PC-3 (cell line): Measurements from ENCODE around the gene CALR. TPM values are rescaled to one million over a fixed set of nuclear protein-coding genes. Genes with fewer than 3 reads are reported as not detected.

ENCODE experiments used
- ATAC-seq: fragments of 200-7000 bp; cut with Tn5 transposase; 2 replicates; pipeline ENCODE4 v1.9.1; 2020; ENCODE audit warnings: mild to moderate bottlenecking, moderate library complexity
- BruUV-seq: library from RNA; stranded (reverse); fragments of 400-500 nt; replicated peaks from 2 replicates; lab custom pipeline; 2021; lab: Mats Ljungman, UMichigan
- CTCF ChIA-PET: fragments of 300-600 bp; sonication (Branson Sonifier 250); formaldehyde crosslinking; loops from one replicate; lab custom pipeline; 2022; ENCODE audit warnings: antibody characterized with exemption; lab: Charles Lee
- POLR2A ChIA-PET: fragments of 300-600 bp; sonication (Branson Sonifier 250); formaldehyde crosslinking; loops from one replicate; lab custom pipeline; 2022; ENCODE audit warnings: antibody characterized with exemption; ENCODE audit not compliant: unreplicated experiment; lab: Charles Lee
- DNase-seq: peaks from one replicate; pipeline ENCODE4 v3.0.0-alpha.2; 2015
- H2AFZ ChIP-seq: fragments of 300-600 bp; sonication (generic); 2 replicates; pipeline ENCODE4 v1.6.0; 2016; ENCODE audit warnings: antibody characterized with exemption, low read length
- H3F3A ChIP-seq: fragments of 300-600 bp; sonication (generic); one replicate; pipeline ENCODE4 v1.6.0; 2017; ENCODE audit warnings: antibody characterized with exemption, low read length, control low read depth, mild to moderate bottlenecking; ENCODE audit not compliant: unreplicated experiment
- H3K27ac ChIP-seq: fragments of 300-600 bp; sonication (generic); 2 replicates; pipeline ENCODE4 v1.5.1; 2016; ENCODE audit warnings: mild to moderate bottlenecking, low read length
- H3K27me3 ChIP-seq: fragments of 300-600 bp; sonication (generic); 2 replicates; pipeline ENCODE4 v1.6.1; 2016; ENCODE audit warnings: low read length, mixed read lengths
- H3K36me3 ChIP-seq: fragments of 300-600 bp; sonication (generic); 2 replicates; pipeline ENCODE4 v1.6.1; 2016; ENCODE audit warnings: low read depth, mixed run types, low read length, mixed read lengths
- H3K4me1 ChIP-seq: fragments of 300-600 bp; sonication (generic); 2 replicates; pipeline ENCODE4 v1.5.1; 2016; ENCODE audit warnings: low read length; ENCODE audit not compliant: insufficient read depth
- H3K4me2 ChIP-seq: fragments of 300-600 bp; sonication (generic); 2 replicates; pipeline ENCODE4 v1.6.0; 2016; ENCODE audit warnings: low read length
- H3K4me3 ChIP-seq: fragments of 300-600 bp; sonication (generic); 2 replicates; pipeline ENCODE4 v1.5.1; 2016; ENCODE audit warnings: mild to moderate bottlenecking, low read length, mixed read lengths
- H3K79me2 ChIP-seq: fragments of 300-600 bp; sonication (generic); 2 replicates; pipeline ENCODE4 v1.6.1; 2017; ENCODE audit warnings: low read length, mixed read lengths
- H3K9ac ChIP-seq: fragments of 300-600 bp; sonication (generic); 2 replicates; pipeline ENCODE4 v1.6.0; 2016; ENCODE audit warnings: mild to moderate bottlenecking, low read length
- H3K9me2 ChIP-seq: fragments of 300-600 bp; sonication (generic); replicated peaks from 2 replicates; pipeline ENCODE4 v1.6.1; 2016; ENCODE audit warnings: mixed run types, low read length, mixed read lengths
- H3K9me3 ChIP-seq: fragments of 300-600 bp; sonication (generic); 2 replicates; pipeline ENCODE4 v1.6.1; 2016; ENCODE audit warnings: low read length, mixed read lengths
- H4K20me1 ChIP-seq: fragments of 300-600 bp; sonication (generic); 2 replicates; pipeline ENCODE4 v1.6.1; 2016; ENCODE audit warnings: low read length, mixed read lengths
- CTCF ChIP-seq: fragments of 300-600 bp; sonication (generic); conservative IDR thresholded peaks from 2 replicates; pipeline ENCODE4 v1.5.1; 2017; ENCODE audit warnings: antibody characterized with exemption, low read depth, mild to moderate bottlenecking, low read length
- EZH2 ChIP-seq: fragments of 300-600 bp; sonication (generic); IDR thresholded peaks from one replicate; pipeline ENCODE4 v1.6.1; 2017; ENCODE audit warnings: antibody characterized with exemption, mild to moderate bottlenecking, low read length; ENCODE audit not compliant: unreplicated experiment
- EZH2phosphoT487 ChIP-seq: fragments of 300-600 bp; sonication (generic); IDR thresholded peaks from 2 replicates; pipeline ENCODE4 v1.6.1; 2018; ENCODE audit warnings: mild to moderate bottlenecking, antibody characterized with exemption, low read length, borderline replicate concordance
- intact Hi-C: fragments of 100-400 bp; cut with micrococcal nuclease; formaldehyde crosslinking; loops from 2 replicates; pipeline ENCODE4 v1.9.0; 2023
- microRNA-seq: library from miRNA; unstranded; fragments of <30 nt; microRNA quantifications from one replicate; pipeline ENCODE4 v1.1.0, GENCODE V29; 2020; ENCODE audit not compliant: unreplicated experiment
- total RNA-seq: library from RNA; depleted of rRNA; stranded (reverse); fragments of >200 nt; gene quantifications from 2 replicates; pipeline ENCODE4 v1.2.3, GENCODE V29; 2014; rRNA removed

The CALR gene
- total RNA-seq, 1 experiment from 2014 or later, result 2,022 TPM

- POLR2A ChIA-PET, result no interaction called here
- no TSS peak for BruUV-seq
- CTCF ChIA-PET, result no interaction called here
Observed at GRCh38 chr19:12991296-12991695, 52.9 kb downstream of the CALR start.

GRCh38 chr19:12992729-12993128 is 54.3 kb downstream of the CALR start:
- Histone ChIP-seq H3F3A (no peaks in the 10 kb centered on the region), H3K27me3 (no peaks in the 10 kb centered on the region), H3K27ac (no peak overlapping the region), H4K20me1 (no peaks in the 10 kb centered on the region), H3K9me3 (no peaks in the 10 kb centered on the region), H3K9me2 (no peaks in the 10 kb centered on the region), H3K9ac (no peak overlapping the region), H3K4me2 (no peak overlapping the region), H3K79me2 (peaks cover 22% of the 10 kb centered on the region), H3K4me1 (peaks cover 13% of the 10 kb centered on the region), H2AFZ (no peak overlapping the region), H3K4me3 (no peak overlapping the region), H3K36me3 (no peaks in the 10 kb centered on the region)
- TF ChIP-seq EZH2 (no peak), CTCF (no peak)
- DNase-seq (no peak), ATAC-seq (no peak)
- ChIA-PET POLR2A (no interaction called here), CTCF (no interaction called here)
- intact Hi-C loops, result no loop called here
- BruUV-seq, result no TSS peak

More at GRCh38 chr19:12991296-12991695, 52.9 kb downstream of the CALR start:
- no peaks in the 10 kb centered on the region for H3K36me3 ChIP-seq
- H3K9me3 ChIP-seq, result no peaks in the 10 kb centered on the region
- no peak overlapping the region for H3K4me2 ChIP-seq
- no peak overlapping the region for H2AFZ ChIP-seq
- TF ChIP-seq EZH2 (no peak), EZH2phosphoT487 (no peak), CTCF (no peak)
- H3K9ac ChIP-seq, result no peak overlapping the region
- DNase-seq (no peak), ATAC-seq (no peak)
- H3F3A ChIP-seq, result no peaks in the 10 kb centered on the region
- no peak overlapping the region for H3K4me3 ChIP-seq
- H3K9me2 ChIP-seq, result no peaks in the 10 kb centered on the region
- intact Hi-C loops, result no loop called here
- no peaks in the 10 kb centered on the region for H3K27me3 ChIP-seq
- no peak overlapping the region for H3K27ac ChIP-seq
- H3K4me1 ChIP-seq, result peaks cover 4% of the 10 kb centered on the region; the same call in 1 of the 2 replicates
- H4K20me1 ChIP-seq, result no peaks in the 10 kb centered on the region
- H3K79me2 ChIP-seq, result peaks cover 8% of the 10 kb centered on the region

- Histone ChIP-seq H3K79me2 (peaks cover 31% of the 10 kb centered on the region), H4K20me1 (no peaks in the 10 kb centered on the region), H3K4me1 (peaks cover 14% of the 10 kb centered on the region), H3K4me3 (no peak overlapping the region), H2AFZ (no peak overlapping the region), H3K9me3 (no peaks in the 10 kb centered on the region), H3F3A (no peaks in the 10 kb centered on the region), H3K27ac (no peak overlapping the region), H3K36me3 (peaks cover 1% of the 10 kb centered on the region; the same call in 1 of the 2 replicates), H3K9ac (no peak overlapping the region), H3K27me3 (no peaks in the 10 kb centered on the region), H3K9me2 (no peaks in the 10 kb centered on the region), H3K4me2 (no peak overlapping the region)
- DNase-seq, result no peak
- ATAC-seq, result no peak
- ChIA-PET POLR2A (no interaction called here), CTCF (no interaction called here)
- TF ChIP-seq EZH2 (no peak), EZH2phosphoT487 (no peak), CTCF (no peak)
- intact Hi-C loops, result no loop called here
- no TSS peak for BruUV-seq
Observed at GRCh38 chr19:12993562-12993961, 55.2 kb downstream of the CALR start.

Small RNA genes within 50 kb of the gene (microRNA-seq; reads per million reads assigned to microRNA genes)
- gene MIR5695, result not detected
- gene MIR6515, result 8.0 reads per million, percentile 32 among the genes with 10 or more reads in this experiment

Other genes starting within 250 kb of the CALR start
- gene FBXW9, start 242.0 kb upstream of the CALR start, total RNA-seq, result 27.5 and 34.6 TPM in 2 replicates
- gene TNPO2, start 214.7 kb upstream of the CALR start, total RNA-seq, result 50.6 and 73.3 TPM in 2 replicates
- gene TRIR, start 203.9 kb upstream of the CALR start, total RNA-seq, result 497 and 841 TPM in 2 replicates
- gene GET3, start 201.1 kb upstream of the CALR start, total RNA-seq, result 251 and 264 TPM in 2 replicates
- gene BEST2, start 186.8 kb upstream of the CALR start, total RNA-seq, result 0.07 TPM in 1 of 2 replicates, not detected in the other
- 95.2 and 95.7 TPM in 2 replicates for gene HOOK2, start 163.1 kb upstream of the CALR start, total RNA-seq
- 343 and 391 TPM in 2 replicates for gene JUNB, start 147.1 kb upstream of the CALR start, total RNA-seq
- gene PRDX2, start 136.8 kb upstream of the CALR start, total RNA-seq, result 729 and 746 TPM in 2 replicates
- not detected in 2 replicates for gene THSD8, start 136.5 kb upstream of the CALR start, total RNA-seq
- 118 and 120 TPM in 2 replicates for gene RNASEH2A, start 132.0 kb upstream of the CALR start, total RNA-seq
- 0.81 and 3.7 TPM in 2 replicates for gene RTBDN, start 104.0 kb upstream of the CALR start, total RNA-seq
- 7.7 and 11.2 TPM in 2 replicates for gene MAST1, start 100.1 kb upstream of the CALR start, total RNA-seq
- gene DNASE2, start 57.2 kb upstream of the CALR start, total RNA-seq, result 47.1 and 48.0 TPM in 2 replicates
- not detected in 2 replicates for gene KLF1, start 51.4 kb upstream of the CALR start, total RNA-seq
- gene GCDH, start 47.4 kb upstream of the CALR start, total RNA-seq, result 37.4 and 38.6 TPM in 2 replicates
- gene SYCE2, start 19.3 kb upstream of the CALR start, total RNA-seq, result 0.40 and 0.95 TPM in 2 replicates
- 194 and 339 TPM in 2 replicates for gene FARSA, start 4.9 kb upstream of the CALR start, total RNA-seq
- 389 and 418 TPM in 2 replicates for gene RAD23A, start 7.3 kb downstream of the CALR start, total RNA-seq
- gene GADD45GIP1, start 18.6 kb downstream of the CALR start, total RNA-seq, result 219 and 352 TPM in 2 replicates
- 0.55 and 1.1 TPM in 2 replicates for gene DAND5, start 31.0 kb downstream of the CALR start, total RNA-seq
- 43.3 and 75.8 TPM in 2 replicates for gene NFIX, start 56.9 kb downstream of the CALR start, total RNA-seq
- 3.3 and 12.0 TPM in 2 replicates for gene LYL1, start 164.2 kb downstream of the CALR start, total RNA-seq
- gene TRMT1, start 178.1 kb downstream of the CALR start, total RNA-seq, result 91.8 and 117 TPM in 2 replicates
- 266 and 337 TPM in 2 replicates for gene NACC1, start 179.7 kb downstream of the CALR start, total RNA-seq
- gene STX10, start 211.8 kb downstream of the CALR start, total RNA-seq, result 179 and 243 TPM in 2 replicates
- gene IER2, start 211.8 kb downstream of the CALR start, total RNA-seq, result 155 and 191 TPM in 2 replicates